Neural cell (in vitro differentiated cells): ENCODE measurements around the gene PTGIS.

ENCODE experiments used
- EP300 ChIP-seq: fragments of 450-650 bp; conservative IDR thresholded peaks from 2 replicates; pipeline ENCODE4 v1.6.1; 2014; ENCODE audit warnings: antibody characterized with exemption, mild to moderate bottlenecking, moderate library complexity; ENCODE audit not compliant: poor library complexity, severe bottlenecking
- EZH2 ChIP-seq: fragments of 200-600, 300-800 bp; shearing (Covaris generic), sonication (generic); IDR thresholded peaks from 2 replicates; pipeline ENCODE4 v1.6.1; 2014; ENCODE audit warnings: antibody characterized with exemption, low read length, borderline replicate concordance, mild to moderate bottlenecking; ENCODE audit not compliant: insufficient read depth, poor library complexity, severe bottlenecking
- MXI1 ChIP-seq: fragments of 450-650 bp; conservative IDR thresholded peaks from 2 replicates; pipeline ENCODE4 v1.6.1; 2014; ENCODE audit warnings: antibody characterized with exemption, mild to moderate bottlenecking; ENCODE audit not compliant: poor library complexity, severe bottlenecking
- RAD21 ChIP-seq: fragments of 450-650 bp; conservative IDR thresholded peaks from 2 replicates; pipeline ENCODE4 v1.6.1; 2014; ENCODE audit warnings: antibody characterized with exemption, mild to moderate bottlenecking, moderate library complexity
- TAF1 ChIP-seq: IDR thresholded peaks from 2 replicates; pipeline ENCODE4 v1.6.1; 2012; ENCODE audit warnings: low read depth
- TF ChIP-seq, protein P1 (sequence below): IDR thresholded peaks from 2 replicates; pipeline ENCODE4 v1.6.1; 2012; ENCODE audit warnings: borderline replicate concordance
- TF ChIP-seq, protein P2 (sequence below): fragments of 450-650 bp; IDR thresholded peaks from 2 replicates; pipeline ENCODE4 v1.5.1; 2014; ENCODE audit warnings: antibody characterized with exemption, mild to moderate bottlenecking, moderate library complexity; ENCODE audit not compliant: poor library complexity, severe bottlenecking

DNA sequence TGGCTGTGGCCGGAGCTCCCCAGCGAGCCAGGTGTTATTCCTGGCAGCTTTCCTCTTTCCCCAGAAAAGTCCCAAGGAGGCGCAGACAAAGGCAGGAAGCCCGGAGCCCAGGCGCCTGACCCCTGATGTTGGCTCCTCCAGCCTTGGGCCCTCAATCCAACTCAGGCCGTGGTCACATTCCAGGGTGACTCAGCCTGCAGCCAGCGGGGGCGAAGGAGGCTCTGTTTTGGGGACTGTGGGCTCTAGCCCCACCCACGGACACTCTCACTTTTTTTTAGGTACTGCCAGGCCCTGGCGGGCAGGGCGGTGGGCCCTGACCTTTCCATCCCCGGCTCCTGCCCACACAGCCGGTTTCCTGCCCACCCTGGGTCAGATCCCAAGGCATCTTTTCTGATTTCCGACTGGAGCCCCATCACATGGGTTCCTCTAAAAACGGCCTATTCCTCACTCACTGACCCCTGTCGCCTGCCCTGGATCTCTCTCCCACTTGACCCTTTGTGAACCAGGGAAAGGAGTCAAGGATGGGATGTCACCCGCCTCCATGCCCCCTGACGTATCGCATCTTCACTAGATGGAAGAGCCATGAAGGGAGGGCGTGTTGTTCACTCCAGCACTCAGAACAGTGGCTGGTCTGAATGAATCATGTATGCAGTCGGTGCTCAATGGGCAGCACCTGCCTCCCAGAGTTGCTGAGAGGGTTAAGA is 5.5 kb downstream of the PTGIS start:
- TF ChIP-seq, protein P1, sequence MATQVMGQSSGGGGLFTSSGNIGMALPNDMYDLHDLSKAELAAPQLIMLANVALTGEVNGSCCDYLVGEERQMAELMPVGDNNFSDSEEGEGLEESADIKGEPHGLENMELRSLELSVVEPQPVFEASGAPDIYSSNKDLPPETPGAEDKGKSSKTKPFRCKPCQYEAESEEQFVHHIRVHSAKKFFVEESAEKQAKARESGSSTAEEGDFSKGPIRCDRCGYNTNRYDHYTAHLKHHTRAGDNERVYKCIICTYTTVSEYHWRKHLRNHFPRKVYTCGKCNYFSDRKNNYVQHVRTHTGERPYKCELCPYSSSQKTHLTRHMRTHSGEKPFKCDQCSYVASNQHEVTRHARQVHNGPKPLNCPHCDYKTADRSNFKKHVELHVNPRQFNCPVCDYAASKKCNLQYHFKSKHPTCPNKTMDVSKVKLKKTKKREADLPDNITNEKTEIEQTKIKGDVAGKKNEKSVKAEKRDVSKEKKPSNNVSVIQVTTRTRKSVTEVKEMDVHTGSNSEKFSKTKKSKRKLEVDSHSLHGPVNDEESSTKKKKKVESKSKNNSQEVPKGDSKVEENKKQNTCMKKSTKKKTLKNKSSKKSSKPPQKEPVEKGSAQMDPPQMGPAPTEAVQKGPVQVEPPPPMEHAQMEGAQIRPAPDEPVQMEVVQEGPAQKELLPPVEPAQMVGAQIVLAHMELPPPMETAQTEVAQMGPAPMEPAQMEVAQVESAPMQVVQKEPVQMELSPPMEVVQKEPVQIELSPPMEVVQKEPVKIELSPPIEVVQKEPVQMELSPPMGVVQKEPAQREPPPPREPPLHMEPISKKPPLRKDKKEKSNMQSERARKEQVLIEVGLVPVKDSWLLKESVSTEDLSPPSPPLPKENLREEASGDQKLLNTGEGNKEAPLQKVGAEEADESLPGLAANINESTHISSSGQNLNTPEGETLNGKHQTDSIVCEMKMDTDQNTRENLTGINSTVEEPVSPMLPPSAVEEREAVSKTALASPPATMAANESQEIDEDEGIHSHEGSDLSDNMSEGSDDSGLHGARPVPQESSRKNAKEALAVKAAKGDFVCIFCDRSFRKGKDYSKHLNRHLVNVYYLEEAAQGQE = no peak
- TF ChIP-seq EP300 (no peak), EZH2 (no peak), MXI1 (no peak), TAF1 (no peak), RAD21 (no peak)
- TF ChIP-seq, protein P2, sequence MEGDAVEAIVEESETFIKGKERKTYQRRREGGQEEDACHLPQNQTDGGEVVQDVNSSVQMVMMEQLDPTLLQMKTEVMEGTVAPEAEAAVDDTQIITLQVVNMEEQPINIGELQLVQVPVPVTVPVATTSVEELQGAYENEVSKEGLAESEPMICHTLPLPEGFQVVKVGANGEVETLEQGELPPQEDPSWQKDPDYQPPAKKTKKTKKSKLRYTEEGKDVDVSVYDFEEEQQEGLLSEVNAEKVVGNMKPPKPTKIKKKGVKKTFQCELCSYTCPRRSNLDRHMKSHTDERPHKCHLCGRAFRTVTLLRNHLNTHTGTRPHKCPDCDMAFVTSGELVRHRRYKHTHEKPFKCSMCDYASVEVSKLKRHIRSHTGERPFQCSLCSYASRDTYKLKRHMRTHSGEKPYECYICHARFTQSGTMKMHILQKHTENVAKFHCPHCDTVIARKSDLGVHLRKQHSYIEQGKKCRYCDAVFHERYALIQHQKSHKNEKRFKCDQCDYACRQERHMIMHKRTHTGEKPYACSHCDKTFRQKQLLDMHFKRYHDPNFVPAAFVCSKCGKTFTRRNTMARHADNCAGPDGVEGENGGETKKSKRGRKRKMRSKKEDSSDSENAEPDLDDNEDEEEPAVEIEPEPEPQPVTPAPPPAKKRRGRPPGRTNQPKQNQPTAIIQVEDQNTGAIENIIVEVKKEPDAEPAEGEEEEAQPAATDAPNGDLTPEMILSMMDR = no peak
